ENCODE data around the gene KCNK4. TPM values are rescaled to one million over a fixed set of nuclear protein-coding genes. Genes with fewer than 3 reads are reported as not detected.

KCNK4 gene
- total RNA-seq, 1 donor from 2014 or later, result 0.36 TPM

DNA sequence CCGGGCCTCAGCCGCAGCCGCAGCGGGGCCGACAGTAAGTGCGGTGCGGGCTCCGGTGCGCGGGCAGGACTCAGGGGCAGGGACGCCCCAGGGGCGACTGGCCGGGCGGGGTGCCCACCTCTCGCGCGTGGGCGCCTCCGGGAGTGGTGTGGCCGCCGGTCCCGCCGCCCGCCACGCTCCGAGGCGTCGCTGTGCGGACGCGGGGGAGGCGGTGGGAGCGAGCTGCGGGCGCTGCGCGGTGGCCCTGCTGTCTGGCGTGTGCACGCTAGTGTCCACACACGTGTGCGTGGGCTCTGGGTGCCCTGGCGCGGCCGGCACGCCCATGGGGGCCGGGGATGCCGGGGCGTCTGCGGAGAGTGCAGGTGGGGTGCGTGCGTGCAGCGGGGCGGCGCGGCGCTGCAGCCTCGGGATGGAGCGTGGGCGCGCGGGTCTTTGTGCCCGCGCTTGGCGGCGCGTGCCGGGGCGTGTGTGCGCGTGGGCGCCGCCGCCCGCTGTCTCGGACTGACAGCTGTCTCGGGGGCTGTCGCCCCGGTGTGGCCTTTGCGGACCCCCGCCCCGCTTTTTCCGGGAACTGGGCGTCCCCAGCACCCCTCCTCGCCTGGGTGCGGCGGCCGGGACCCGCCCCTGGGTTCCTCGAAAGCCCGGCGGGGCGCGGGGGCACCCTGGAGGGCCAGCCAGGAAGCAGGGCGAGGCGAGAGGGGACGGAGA, 804 bp downstream of the KCNK4 start:
- no peaks in the 10 kb centered on the region for H3K9me3 Mint-ChIP-seq (ENCODE audit: unreplicated experiment)
- peaks cover 11% of the 10 kb centered on the region for H3K4me1 Mint-ChIP-seq (ENCODE audit: unreplicated experiment)
- H3K27me3 Mint-ChIP-seq (ENCODE audit: unreplicated experiment), result peaks cover 31% of the 10 kb centered on the region
- no peak overlapping the region for H3K4me3 Mint-ChIP-seq (ENCODE audit: unreplicated experiment)
- TF ChIP-seq, protein P1, sequence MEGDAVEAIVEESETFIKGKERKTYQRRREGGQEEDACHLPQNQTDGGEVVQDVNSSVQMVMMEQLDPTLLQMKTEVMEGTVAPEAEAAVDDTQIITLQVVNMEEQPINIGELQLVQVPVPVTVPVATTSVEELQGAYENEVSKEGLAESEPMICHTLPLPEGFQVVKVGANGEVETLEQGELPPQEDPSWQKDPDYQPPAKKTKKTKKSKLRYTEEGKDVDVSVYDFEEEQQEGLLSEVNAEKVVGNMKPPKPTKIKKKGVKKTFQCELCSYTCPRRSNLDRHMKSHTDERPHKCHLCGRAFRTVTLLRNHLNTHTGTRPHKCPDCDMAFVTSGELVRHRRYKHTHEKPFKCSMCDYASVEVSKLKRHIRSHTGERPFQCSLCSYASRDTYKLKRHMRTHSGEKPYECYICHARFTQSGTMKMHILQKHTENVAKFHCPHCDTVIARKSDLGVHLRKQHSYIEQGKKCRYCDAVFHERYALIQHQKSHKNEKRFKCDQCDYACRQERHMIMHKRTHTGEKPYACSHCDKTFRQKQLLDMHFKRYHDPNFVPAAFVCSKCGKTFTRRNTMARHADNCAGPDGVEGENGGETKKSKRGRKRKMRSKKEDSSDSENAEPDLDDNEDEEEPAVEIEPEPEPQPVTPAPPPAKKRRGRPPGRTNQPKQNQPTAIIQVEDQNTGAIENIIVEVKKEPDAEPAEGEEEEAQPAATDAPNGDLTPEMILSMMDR (IDR thresholded peaks at IDR 0.05; ENCODE audit: unreplicated experiment), result no peak
- peaks cover 9% of the 10 kb centered on the region for H3K36me3 Mint-ChIP-seq (ENCODE audit: low read depth, unreplicated experiment)
- no peak for DNase-seq (ENCODE audit: low spot score)
- no peak overlapping the region for H3K27ac Mint-ChIP-seq (ENCODE audit: unreplicated experiment)

DNA sequence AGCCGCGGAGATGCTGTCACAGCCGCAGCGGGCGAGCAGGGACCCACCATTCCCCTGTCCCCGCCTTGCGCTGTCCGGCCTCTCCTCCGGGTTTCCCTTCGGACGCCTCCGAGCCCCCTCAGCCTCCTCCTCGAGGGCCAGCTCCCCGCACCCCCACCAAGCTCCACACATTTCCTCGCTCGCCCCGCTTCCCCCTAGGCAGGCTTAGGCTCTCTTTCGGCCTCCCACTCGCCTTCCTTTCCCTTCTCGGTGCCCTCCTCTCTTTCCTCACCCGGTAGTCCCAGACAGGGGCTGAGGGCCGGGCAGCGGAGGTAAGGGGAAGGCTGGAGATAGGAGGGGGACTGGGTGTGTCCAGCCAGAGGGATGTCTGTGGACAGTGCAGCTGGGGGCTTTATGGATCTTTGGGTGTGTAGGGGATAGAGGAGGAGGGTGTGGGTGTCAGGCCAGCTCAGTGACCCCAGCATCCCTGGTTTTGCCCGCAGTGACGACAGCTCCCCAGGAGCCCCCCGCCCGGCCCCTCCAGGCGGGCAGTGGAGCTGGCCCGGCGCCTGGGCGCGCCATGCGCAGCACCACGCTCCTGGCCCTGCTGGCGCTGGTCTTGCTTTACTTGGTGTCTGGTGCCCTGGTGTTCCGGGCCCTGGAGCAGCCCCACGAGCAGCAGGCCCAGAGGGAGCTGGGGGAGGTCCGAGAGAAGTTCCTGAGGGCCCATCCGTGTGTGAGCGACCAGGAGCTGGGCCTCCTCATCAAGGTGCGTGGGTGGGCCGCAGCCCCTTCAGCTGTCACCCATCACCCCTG, 1.6 kb downstream of the KCNK4 start:
- H3K27me3 Mint-ChIP-seq (ENCODE audit: unreplicated experiment), result peaks cover 36% of the 10 kb centered on the region
- no peak overlapping the region for H3K27ac Mint-ChIP-seq (ENCODE audit: unreplicated experiment)
- peaks cover 14% of the 10 kb centered on the region for H3K4me1 Mint-ChIP-seq (ENCODE audit: unreplicated experiment)
- TF ChIP-seq, protein P1 (IDR thresholded peaks at IDR 0.05; ENCODE audit: unreplicated experiment), result no peak
- H3K9me3 Mint-ChIP-seq (ENCODE audit: unreplicated experiment), result no peaks in the 10 kb centered on the region
- H3K36me3 Mint-ChIP-seq (ENCODE audit: low read depth, unreplicated experiment), result peaks cover 9% of the 10 kb centered on the region
- no peak for DNase-seq (ENCODE audit: low spot score)
- no peak overlapping the region for H3K4me3 Mint-ChIP-seq (ENCODE audit: unreplicated experiment)

DNA sequence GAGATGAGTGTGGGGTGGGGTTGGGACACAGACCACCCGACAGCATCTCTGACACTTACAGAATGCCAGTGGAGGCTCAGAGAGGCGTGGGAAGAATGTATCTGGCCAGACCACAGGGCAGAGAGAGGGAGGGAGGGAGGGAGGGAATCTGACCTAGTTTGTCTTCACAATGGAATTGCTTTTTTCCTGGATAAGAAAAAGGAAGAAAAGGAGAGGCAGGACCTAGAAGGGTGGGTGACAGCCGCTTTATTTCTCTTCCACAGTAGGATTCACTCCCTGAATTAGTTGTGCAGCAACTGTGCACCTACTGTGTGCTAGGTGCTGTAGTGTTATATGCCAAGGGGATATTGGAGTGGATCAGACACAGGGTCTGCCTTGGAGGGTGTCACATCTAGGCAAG, 3.7 kb downstream of the KCNK4 start:
- peaks cover 4% of the 10 kb centered on the region for H3K36me3 Mint-ChIP-seq (ENCODE audit: low read depth, unreplicated experiment)
- TF ChIP-seq, protein P1 (IDR thresholded peaks at IDR 0.05; ENCODE audit: unreplicated experiment), result no peak
- H3K9me3 Mint-ChIP-seq (ENCODE audit: unreplicated experiment), result no peaks in the 10 kb centered on the region
- peaks cover 40% of the 10 kb centered on the region for H3K27me3 Mint-ChIP-seq (ENCODE audit: unreplicated experiment)
- H3K27ac Mint-ChIP-seq (ENCODE audit: unreplicated experiment), result no peak overlapping the region
- DNase-seq (ENCODE audit: low spot score), result no peak
- peaks cover 16% of the 10 kb centered on the region for H3K4me1 Mint-ChIP-seq (ENCODE audit: unreplicated experiment)
- no peak overlapping the region for H3K4me3 Mint-ChIP-seq (ENCODE audit: unreplicated experiment)

DNA sequence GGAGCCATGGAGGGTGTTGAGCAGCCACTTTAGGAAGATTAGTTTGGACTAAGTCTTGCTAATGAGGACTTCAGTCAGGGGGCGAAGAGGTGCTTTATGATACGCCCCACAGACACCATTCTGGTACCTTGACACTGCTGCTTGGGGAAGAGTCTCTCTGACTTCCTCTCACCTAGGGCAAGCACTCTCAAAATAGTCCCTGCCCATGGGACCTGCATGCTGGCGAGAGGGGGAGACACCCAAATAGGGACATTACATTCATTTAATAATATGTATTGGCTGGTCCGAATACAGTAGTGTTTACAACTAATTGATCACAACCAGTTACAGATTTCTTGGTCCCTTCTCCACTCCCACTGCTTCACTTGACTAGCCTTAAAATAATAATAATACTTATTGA, 4.7 kb downstream of the KCNK4 start:
- no peaks in the 10 kb centered on the region for H3K9me3 Mint-ChIP-seq (ENCODE audit: unreplicated experiment)
- TF ChIP-seq, protein P1 (IDR thresholded peaks at IDR 0.05; ENCODE audit: unreplicated experiment), result no peak
- H3K4me1 Mint-ChIP-seq (ENCODE audit: unreplicated experiment), result peaks cover 13% of the 10 kb centered on the region
- H3K27me3 Mint-ChIP-seq (ENCODE audit: unreplicated experiment), result peaks cover 36% of the 10 kb centered on the region
- H3K36me3 Mint-ChIP-seq (ENCODE audit: low read depth, unreplicated experiment), result peaks cover under 1% of the 10 kb centered on the region
- H3K4me3 Mint-ChIP-seq (ENCODE audit: unreplicated experiment), result no peak overlapping the region
- H3K27ac Mint-ChIP-seq (ENCODE audit: unreplicated experiment), result no peak overlapping the region
- DNase-seq (ENCODE audit: low spot score), result no peak

DNA sequence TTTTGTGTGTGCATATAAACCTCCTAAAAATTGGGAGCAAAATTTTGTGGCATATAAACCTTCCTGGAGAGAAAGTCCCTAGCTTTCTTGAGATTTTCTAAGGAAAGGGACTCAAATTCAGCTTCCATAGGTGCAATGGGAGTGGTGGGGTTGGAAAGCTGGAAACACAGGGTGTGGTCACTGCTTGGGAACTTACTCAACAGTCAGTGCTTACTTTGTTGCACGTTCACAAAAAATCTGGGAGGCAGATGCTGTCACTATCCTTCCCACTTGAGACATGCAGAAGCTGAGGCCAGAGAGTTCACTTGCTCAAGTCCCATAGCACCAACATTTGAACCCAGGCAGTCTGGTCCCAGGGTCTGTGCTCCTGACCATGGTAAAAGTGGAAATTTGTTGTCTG, 5.1 kb downstream of the KCNK4 start:
- TF ChIP-seq, protein P1 (IDR thresholded peaks at IDR 0.05; ENCODE audit: unreplicated experiment), result no peak
- DNase-seq (ENCODE audit: low spot score), result no peak
- H3K27ac Mint-ChIP-seq (ENCODE audit: unreplicated experiment), result no peak overlapping the region
- no peaks in the 10 kb centered on the region for H3K9me3 Mint-ChIP-seq (ENCODE audit: unreplicated experiment)
- no peaks in the 10 kb centered on the region for H3K36me3 Mint-ChIP-seq (ENCODE audit: low read depth, unreplicated experiment)
- peaks cover 11% of the 10 kb centered on the region for H3K4me1 Mint-ChIP-seq (ENCODE audit: unreplicated experiment)
- H3K27me3 Mint-ChIP-seq (ENCODE audit: unreplicated experiment), result peaks cover 34% of the 10 kb centered on the region
- no peak overlapping the region for H3K4me3 Mint-ChIP-seq (ENCODE audit: unreplicated experiment)
